PFSK-1 (cell line): Measurements from ENCODE around the gene NRARP.
A peak's percentile ranks its signal among the peaks of the same experiment; 100 is the strongest.

Experiments
- FOXP2 ChIP-seq: optimal IDR thresholded peaks from 2 replicates; pipeline ENCODE3; 2011; ENCODE audit warnings: borderline replicate concordance, control low read depth, inconsistent platforms; ENCODE audit not compliant: insufficient read depth; ENCODE audit errors: extremely low read length, extremely low read depth
- POLR2AphosphoS5 ChIP-seq: IDR thresholded peaks from 2 replicates; pipeline ENCODE4 v1.6.1; 2012; ENCODE audit warnings: low read depth, mild to moderate bottlenecking, control low read depth, low read length, moderate library complexity
- SIN3A ChIP-seq: IDR thresholded peaks from 2 replicates; pipeline ENCODE4 v1.6.1; 2012; ENCODE audit warnings: mild to moderate bottlenecking, low read length, moderate library complexity, borderline replicate concordance; ENCODE audit not compliant: insufficient read depth
- TAF1 ChIP-seq: IDR thresholded peaks from 2 replicates; pipeline ENCODE4 v1.6.1; 2012; ENCODE audit warnings: low read length, control low read depth, borderline replicate concordance; ENCODE audit not compliant: insufficient read depth
- TF ChIP-seq, protein P1 (sequence below), 2 experiments: IDR thresholded peaks; 2 replicates each; pipeline versions ENCODE4 v1.6.1 to v1.8.0; 2011 to 2012; ENCODE audit warnings: low read depth in 2 of 2, low read length in 2 of 2, control low read depth in 1 of 2, inconsistent platforms in 1 of 2, mild to moderate bottlenecking in 1 of 2, moderate library complexity in 1 of 2; ENCODE audit not compliant: insufficient read depth in 1 of 2

The NRARP gene

DNA sequence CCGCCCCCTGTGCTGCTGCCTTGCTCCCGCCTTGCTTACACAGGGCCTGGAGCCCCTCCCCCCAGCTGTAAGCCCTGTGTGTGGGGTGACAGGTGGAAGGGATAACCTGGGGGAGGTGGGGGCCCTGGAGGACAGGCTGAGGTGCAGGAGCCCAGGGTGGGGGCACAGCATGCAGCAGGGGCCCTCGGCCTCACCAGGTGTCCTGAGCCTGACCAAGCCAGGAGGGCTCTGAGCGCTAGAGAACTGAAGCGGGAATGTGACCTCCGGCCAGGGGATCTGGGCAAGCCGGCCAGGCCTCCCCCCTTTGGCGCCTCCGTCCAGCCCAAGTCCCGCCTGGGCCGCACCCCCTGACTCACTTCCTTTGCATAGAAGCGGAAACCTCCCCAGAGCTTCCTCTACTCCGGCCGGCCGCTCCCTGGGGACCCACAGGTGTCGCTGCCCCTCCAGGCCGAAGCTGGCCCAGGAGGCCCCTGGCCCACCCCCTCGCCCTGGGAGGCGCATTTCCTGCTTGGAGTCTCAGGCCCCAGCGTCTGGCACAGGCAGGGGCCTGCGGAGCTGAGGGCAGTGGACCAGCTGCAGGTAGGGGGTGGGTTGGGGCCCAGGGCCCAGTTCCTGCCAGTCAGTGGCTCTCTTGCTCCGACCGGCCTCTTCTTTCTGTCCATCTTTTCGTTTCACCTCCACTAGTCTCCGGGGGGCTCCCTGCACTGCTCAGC, 24.6 kb downstream of the NRARP start, which contains the start of gene TOR4A:
TOR4A (plus strand) TSS at position 398 of the 713 bp plus-strand sequence. CDS start 964 bp downstream, outside the sequence.
- no peak for TF ChIP-seq TAF1
- 0 out of 2 replicates have a peak, but pooled peaks have one; percentile 51 for TF ChIP-seq POLR2AphosphoS5
- TF ChIP-seq, protein P1, sequence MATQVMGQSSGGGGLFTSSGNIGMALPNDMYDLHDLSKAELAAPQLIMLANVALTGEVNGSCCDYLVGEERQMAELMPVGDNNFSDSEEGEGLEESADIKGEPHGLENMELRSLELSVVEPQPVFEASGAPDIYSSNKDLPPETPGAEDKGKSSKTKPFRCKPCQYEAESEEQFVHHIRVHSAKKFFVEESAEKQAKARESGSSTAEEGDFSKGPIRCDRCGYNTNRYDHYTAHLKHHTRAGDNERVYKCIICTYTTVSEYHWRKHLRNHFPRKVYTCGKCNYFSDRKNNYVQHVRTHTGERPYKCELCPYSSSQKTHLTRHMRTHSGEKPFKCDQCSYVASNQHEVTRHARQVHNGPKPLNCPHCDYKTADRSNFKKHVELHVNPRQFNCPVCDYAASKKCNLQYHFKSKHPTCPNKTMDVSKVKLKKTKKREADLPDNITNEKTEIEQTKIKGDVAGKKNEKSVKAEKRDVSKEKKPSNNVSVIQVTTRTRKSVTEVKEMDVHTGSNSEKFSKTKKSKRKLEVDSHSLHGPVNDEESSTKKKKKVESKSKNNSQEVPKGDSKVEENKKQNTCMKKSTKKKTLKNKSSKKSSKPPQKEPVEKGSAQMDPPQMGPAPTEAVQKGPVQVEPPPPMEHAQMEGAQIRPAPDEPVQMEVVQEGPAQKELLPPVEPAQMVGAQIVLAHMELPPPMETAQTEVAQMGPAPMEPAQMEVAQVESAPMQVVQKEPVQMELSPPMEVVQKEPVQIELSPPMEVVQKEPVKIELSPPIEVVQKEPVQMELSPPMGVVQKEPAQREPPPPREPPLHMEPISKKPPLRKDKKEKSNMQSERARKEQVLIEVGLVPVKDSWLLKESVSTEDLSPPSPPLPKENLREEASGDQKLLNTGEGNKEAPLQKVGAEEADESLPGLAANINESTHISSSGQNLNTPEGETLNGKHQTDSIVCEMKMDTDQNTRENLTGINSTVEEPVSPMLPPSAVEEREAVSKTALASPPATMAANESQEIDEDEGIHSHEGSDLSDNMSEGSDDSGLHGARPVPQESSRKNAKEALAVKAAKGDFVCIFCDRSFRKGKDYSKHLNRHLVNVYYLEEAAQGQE (IDR thresholded peaks at IDR 0.05; ENCODE audit: insufficient read depth in 1 of 2, low read depth in 2 of 2, low read length in 2 of 2) = no peak
- no peak for TF ChIP-seq FOXP2

DNA sequence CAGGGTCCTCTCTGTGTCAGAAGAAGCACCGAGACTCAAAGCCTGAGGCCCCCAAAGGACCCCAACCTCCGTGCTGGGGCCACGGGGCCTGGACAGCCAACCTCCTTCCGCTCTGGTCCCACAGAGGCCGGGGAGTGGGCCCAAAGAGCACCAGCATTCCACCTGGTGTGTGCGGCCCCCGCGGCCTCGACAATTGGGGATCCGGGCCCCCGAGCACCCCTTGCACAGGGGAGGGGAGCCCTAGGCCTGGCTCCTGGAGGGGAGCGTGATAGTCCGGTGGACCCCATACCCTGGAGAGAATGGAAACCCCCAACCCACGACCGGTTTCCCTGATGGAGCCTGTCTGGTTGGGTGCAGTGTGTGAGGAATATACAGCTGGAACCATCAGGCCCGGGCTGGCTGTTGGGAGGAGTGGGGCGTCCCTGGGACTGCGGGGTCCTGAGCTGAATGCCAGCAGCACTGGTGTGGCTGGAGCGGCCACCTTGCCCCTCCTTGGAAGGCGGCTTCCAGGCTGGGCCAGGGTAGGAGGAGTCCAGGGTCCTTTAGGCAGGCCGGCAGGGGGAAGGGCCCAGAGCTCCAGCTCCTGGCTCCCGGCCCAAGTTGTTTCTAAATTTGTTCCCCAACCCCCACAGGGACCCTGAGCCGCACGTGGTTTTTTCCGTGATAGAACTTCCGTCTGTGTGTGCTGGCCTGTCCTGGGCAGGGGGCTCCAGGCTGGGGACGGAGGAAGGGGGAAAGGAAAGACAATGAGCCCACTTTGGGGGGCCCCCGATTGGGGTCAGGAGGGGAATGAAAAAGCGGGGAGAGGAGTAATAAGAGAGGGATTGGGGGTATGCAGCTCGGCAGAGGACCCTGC, 25.4 kb downstream of the NRARP start:
- TF ChIP-seq, protein P1 (IDR thresholded peaks at IDR 0.05; ENCODE audit: insufficient read depth in 1 of 2, low read depth in 2 of 2, low read length in 2 of 2) = no peak
- TF ChIP-seq POLR2AphosphoS5 (no peak), TAF1 (no peak), SIN3A (no peak), FOXP2 (no peak)

DNA sequence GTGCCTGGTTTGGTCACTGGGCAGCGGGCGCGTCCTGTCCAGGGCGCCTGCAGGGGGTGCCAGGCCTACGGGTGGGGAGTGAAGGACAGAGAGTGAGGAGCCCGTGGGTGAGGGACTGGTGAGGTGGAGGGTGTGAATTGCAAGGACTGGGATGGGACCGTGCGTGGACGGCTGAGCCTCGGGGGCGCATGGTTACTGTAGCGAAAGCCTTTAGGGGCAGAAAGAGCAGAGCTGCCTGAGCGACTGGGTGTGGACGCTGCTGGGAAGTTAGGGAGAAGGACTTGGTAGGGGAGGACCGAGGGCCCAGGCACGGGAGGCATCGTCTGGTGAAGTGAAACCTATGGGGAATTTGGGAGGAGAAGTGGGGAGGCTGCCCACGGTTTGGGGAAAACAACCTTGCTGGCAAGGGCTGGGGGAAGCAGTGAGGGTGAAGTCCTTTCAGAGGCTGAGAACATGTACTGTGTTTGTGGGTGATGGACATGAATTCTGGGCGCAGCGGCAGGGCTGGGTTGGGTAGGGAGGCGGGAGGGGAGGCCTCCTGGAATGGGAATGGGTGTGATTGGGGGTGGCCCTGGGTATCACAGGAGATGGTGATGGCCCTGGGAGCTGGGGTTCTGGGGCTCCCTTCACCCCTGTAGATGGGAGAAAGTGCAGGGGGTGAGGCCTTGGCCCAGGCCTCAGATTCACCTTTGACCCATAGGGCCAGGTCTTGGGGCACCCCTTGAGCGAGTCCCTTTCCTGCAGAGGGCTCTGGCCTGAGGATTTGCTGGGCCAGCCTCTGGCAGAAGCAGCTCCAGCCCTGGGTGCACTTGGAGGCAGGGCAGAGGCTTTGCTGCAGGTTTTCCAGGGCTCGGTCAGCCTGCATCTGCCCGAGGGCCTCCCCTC, 26.2 kb downstream of the NRARP start:
- TF ChIP-seq, protein P1 (IDR thresholded peaks at IDR 0.05; ENCODE audit: insufficient read depth in 1 of 2, low read depth in 2 of 2, low read length in 2 of 2) = no peak
- TF ChIP-seq POLR2AphosphoS5 = no peak
- TF ChIP-seq FOXP2 = no peak
- TF ChIP-seq TAF1 = no peak
- no peak for TF ChIP-seq SIN3A

DNA sequence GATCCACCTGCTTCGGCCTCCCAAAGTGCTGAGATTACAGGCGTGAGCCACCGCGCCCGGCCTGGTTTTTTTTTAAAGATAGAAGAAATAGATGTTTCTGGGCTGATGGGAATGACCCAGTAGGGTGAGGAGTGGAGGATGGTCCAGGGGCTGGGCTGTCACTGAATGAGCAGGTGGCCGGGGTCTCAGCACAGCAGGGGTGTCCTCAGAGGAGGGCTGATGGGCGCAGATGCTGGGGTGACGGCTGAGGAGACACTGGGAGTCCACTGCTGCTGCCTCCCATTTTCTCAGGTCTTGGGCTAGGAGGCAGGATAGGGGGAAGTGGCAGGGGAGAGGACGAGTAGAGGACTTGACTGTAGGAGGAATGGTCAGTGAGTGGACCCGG, 26.9 kb downstream of the NRARP start:
- TF ChIP-seq, protein P1 (IDR thresholded peaks at IDR 0.05; ENCODE audit: insufficient read depth in 1 of 2, low read depth in 2 of 2, low read length in 2 of 2) = no peak
- TF ChIP-seq FOXP2 = no peak
- no peak for TF ChIP-seq POLR2AphosphoS5
- TF ChIP-seq SIN3A = no peak
- no peak for TF ChIP-seq TAF1
